ENCODE data around the gene EHD4. TPM values are rescaled to one million over a fixed set of nuclear protein-coding genes. Genes with fewer than 3 reads are reported as not detected.

EHD4 gene
- total RNA-seq, 3 donors from 2014 or later = 26.4 to 39.0 (median 35.0) TPM

DNA sequence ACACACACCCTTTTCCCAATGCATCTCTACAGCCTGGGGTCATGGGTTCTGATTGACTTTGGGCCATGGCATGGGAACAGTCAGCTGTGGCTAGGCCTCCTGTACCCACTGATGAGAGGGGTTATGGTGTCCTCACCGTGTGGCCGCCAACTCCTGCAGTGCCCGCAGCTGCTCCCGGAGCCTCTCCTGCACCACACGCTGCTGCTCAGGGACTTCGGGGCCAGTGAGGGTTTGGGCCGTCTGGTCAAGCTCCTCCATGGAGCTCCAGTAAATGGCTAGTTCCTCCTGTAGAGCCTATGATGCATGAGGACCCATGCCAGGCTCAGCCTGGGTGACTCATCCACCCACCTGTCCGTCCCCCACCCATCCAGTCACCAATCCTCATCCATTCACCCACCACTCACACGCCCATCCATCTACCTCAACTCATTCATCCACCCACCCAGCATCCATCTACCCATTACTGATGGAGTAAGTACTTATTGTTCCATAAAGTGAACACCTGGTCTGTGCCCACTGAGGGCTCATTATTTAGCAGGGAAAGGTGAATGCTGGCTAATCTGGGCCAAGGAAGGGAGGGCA is 100.1 kb downstream of the EHD4 start:
- Histone ChIP-seq H3K4me3 (no peak overlapping the region), H3K36me3 (ENCODE audit: low read depth) (no peaks in the 10 kb centered on the region), H3K9me3 (no peaks in the 10 kb centered on the region), H3K4me1 (ENCODE audit: low read depth) (no peaks in the 10 kb centered on the region)
- intact Hi-C loops (cut with DNase I, micrococcal nuclease) = no loop called here
- no peak for DNase-seq
- ATAC-seq = no peak
- TF ChIP-seq, protein P1, sequence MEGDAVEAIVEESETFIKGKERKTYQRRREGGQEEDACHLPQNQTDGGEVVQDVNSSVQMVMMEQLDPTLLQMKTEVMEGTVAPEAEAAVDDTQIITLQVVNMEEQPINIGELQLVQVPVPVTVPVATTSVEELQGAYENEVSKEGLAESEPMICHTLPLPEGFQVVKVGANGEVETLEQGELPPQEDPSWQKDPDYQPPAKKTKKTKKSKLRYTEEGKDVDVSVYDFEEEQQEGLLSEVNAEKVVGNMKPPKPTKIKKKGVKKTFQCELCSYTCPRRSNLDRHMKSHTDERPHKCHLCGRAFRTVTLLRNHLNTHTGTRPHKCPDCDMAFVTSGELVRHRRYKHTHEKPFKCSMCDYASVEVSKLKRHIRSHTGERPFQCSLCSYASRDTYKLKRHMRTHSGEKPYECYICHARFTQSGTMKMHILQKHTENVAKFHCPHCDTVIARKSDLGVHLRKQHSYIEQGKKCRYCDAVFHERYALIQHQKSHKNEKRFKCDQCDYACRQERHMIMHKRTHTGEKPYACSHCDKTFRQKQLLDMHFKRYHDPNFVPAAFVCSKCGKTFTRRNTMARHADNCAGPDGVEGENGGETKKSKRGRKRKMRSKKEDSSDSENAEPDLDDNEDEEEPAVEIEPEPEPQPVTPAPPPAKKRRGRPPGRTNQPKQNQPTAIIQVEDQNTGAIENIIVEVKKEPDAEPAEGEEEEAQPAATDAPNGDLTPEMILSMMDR (IDR thresholded peaks at IDR 0.05) = no peak

DNA sequence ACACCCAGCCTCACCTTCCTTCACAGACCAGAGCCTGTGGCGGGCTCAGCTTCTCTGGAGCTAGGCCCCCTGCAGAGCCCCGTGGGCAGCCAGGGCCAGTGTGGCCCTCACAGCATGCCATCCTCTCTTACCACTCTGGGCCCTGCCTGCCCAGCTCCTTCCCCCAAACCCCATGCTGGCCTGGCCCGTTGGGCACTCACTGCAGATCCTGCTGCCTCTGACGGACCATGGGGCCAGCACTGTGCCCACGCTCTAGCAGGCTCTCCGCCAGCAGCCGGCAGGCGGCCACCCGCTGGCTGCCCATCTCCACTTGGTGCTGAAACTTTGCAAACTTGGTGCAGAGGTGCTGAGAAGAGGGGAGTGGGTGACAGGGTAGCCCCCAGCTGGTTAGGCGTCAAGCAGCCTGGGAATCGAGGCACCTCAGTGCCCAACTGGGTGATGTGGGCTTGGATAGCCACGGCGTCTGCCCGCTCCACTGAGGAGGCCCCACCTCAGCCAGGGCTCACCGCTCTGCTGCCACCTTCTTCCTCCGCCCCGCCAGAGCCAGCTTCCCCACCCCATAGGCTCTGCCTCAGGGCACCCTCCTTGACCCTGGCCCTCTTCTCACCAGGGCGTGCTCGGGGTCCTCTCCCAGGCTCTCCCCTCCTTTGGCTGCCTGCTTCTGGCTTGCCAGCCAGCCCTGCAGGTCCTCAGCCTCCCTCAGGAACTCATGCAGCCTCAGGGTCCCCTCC is 101.0 kb downstream of the EHD4 start:
- intact Hi-C loops (cut with DNase I, micrococcal nuclease) = no loop called here
- Histone ChIP-seq H3K36me3 (ENCODE audit: low read depth) (no peaks in the 10 kb centered on the region), H3K9me3 (no peaks in the 10 kb centered on the region), H3K4me1 (ENCODE audit: low read depth) (no peaks in the 10 kb centered on the region), H3K4me3 (no peak overlapping the region)
- TF ChIP-seq, protein P1 (IDR thresholded peaks at IDR 0.05) = no peak
- DNase-seq = no peak
- no peak for ATAC-seq

DNA sequence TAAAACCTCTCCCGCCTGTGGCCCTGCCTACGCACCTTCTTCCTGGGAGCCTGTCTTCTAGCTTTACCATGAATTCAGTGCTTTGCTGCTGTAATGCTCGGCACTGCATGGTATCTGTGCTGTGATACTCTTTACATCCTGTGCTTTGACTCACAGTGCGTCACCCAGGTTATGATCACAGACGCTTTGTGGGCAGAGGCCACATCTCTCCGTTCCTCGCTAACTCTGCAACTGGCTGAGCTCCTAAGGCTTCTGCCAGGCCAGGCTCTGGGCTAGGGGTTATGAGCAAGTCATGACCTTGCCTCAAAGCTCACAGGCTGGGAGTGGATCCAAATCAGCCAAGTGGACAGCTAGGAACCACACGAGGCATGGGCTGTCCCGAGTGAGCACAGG is 101.7 kb downstream of the EHD4 start:
- no peaks in the 10 kb centered on the region for H3K4me1 ChIP-seq (ENCODE audit: low read depth)
- no peaks in the 10 kb centered on the region for H3K36me3 ChIP-seq (ENCODE audit: low read depth)
- ATAC-seq (peak; percentile 42), DNase-seq (peak in 1 of 3 donors; percentile 12)
- no peak overlapping the region for H3K4me3 ChIP-seq
- H3K9me3 ChIP-seq = no peaks in the 10 kb centered on the region
- intact Hi-C loops (cut with DNase I, micrococcal nuclease) = no loop called here
- TF ChIP-seq, protein P1 (IDR thresholded peaks at IDR 0.05) = no peak

DNA sequence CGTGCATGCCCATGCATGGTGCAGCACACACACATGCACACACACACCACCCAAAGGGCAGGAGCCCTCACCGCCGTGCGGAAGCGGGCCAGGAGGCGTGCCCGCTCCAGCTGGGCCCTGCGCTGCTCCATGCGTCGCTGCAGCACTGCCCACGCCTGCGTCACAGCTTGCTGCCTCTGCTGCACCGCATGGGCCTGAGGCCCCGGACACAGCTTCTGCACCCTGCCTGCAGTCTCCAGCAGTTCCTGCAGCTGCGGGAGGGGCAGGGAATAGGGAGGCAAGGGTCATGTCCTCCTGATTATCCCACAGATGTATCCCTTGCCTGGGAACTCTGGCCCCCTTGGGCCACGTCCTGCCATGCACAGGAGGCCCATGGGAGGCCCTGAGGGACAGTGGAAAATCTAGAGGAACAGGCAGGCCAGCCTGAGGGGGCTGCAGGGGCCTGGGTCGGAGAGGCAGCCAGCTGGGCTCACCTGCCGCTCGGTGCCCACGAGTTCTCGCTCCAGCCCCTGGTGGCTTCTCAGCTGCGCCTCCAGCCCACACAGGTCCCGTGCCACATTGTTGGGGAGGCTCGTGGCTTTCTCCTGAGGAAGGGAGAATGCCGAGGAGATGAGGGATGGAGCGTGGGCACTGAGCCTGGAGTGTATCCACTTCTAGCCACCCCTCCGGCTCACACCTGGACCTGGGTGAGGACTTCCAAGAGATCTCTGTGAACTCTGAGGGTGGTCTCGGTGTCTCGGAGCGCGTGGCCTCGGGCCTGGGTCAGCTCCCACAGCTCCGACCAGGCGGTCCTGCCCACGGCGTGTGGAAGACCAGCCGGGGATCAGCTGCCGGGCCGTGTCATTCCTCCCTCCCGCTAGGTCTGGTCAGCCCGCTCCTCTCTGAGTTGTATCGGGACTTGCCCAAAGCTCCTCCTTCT is 102.3 kb downstream of the EHD4 start:
- TF ChIP-seq, protein P1 (IDR thresholded peaks at IDR 0.05) = no peak
- Histone ChIP-seq H3K4me1 (ENCODE audit: low read depth) (no peaks in the 10 kb centered on the region), H3K9me3 (no peaks in the 10 kb centered on the region), H3K4me3 (no peak overlapping the region), H3K36me3 (ENCODE audit: low read depth) (no peaks in the 10 kb centered on the region)
- intact Hi-C loops (cut with DNase I, micrococcal nuclease) = no loop called here
- DNase-seq = no peak
- no peak for ATAC-seq

DNA sequence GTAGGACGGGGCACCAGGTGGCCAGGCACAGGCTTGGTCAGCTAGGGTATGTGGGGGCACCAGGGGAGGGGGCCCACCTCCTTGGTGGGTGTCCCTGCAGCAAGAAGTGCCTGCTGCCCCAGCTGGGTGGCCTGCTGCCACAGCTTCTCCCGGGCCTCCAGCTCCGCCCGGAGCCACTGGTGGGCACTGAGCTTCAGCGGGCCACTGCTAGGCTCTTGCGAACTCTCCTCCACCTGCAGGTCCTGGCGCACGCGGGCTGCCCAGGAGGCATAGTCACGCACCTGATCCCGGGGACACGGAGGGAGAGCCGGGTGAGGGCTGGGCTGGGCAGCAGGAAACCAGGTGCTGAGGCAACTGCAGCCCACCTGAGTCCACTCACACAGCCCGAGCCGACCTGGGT is 104.0 kb downstream of the EHD4 start:
- H3K4me1 ChIP-seq (ENCODE audit: low read depth) = no peaks in the 10 kb centered on the region
- intact Hi-C loops (cut with DNase I, micrococcal nuclease) = no loop called here
- H3K4me3 ChIP-seq = no peak overlapping the region
- ATAC-seq (no peak), DNase-seq (no peak)
- H3K9me3 ChIP-seq = no peaks in the 10 kb centered on the region
- H3K36me3 ChIP-seq (ENCODE audit: low read depth) = no peaks in the 10 kb centered on the region
- TF ChIP-seq, protein P1 (IDR thresholded peaks at IDR 0.05) = no peak
